ENCODE data around the gene MED15.
A peak's percentile ranks its signal among the peaks of the same experiment; 100 is the strongest.
"Not testable (repeated sequence)": the region's sequence is repeated elsewhere in the genome, so short reads cannot be mapped to it uniquely, and the experiment has no call there.

Gene MED15

GRCh38 chr22:20507253-20508066 lies at the start of gene MED15:
Gene MED15 (plus strand): TSS chr22:20507610. CDS start chr22:20507679, 69 bp downstream.
- DNase-seq (ENCODE audit: low read depth): peak; percentile 57

GRCh38 chr22:20458530-20459151 lies 48.8 kb upstream of the MED15 start:
- DNase-seq (ENCODE audit: low read depth): no peak

GRCh38 chr22:20459152-20459542 lies 48.3 kb upstream of the MED15 start:
- DNase-seq (ENCODE audit: low read depth): no peak

- DNase-seq (ENCODE audit: low read depth): no peak
Observed at GRCh38 chr22:20459862-20460261, 47.5 kb upstream of the MED15 start.

- no peak for DNase-seq (ENCODE audit: low read depth)
Observed at GRCh38 chr22:20463324-20464095, 43.9 kb upstream of the MED15 start.

- no peak for DNase-seq (ENCODE audit: low read depth)
Observed at GRCh38 chr22:20464096-20464614, 43.3 kb upstream of the MED15 start.

GRCh38 chr22:20464912-20465758 lies 42.3 kb upstream of the MED15 start:
- no peak for DNase-seq (ENCODE audit: low read depth)

GRCh38 chr22:20465759-20466077 lies 41.7 kb upstream of the MED15 start:
- DNase-seq (ENCODE audit: low read depth): no peak

- DNase-seq (ENCODE audit: low read depth): no peak
Observed at GRCh38 chr22:20466659-20467379, 40.6 kb upstream of the MED15 start.

GRCh38 chr22:20469110-20469868 lies 38.1 kb upstream of the MED15 start:
- DNase-seq (ENCODE audit: low read depth): no peak

- DNase-seq (ENCODE audit: low read depth): not testable (repeated sequence)
Observed at GRCh38 chr22:20470525-20470924, 36.9 kb upstream of the MED15 start.

GRCh38 chr22:20471126-20471833 lies 36.1 kb upstream of the MED15 start:
- no peak for DNase-seq (ENCODE audit: low read depth)

GRCh38 chr22:20472629-20473442 lies 34.6 kb upstream of the MED15 start:
- DNase-seq (ENCODE audit: low read depth): no peak

- no peak for DNase-seq (ENCODE audit: low read depth)
Observed at GRCh38 chr22:20475115-20475436, 32.3 kb upstream of the MED15 start.

GRCh38 chr22:20475569-20475968 lies 31.8 kb upstream of the MED15 start:
- DNase-seq (ENCODE audit: low read depth): not testable (repeated sequence)

- not testable (repeated sequence) for DNase-seq (ENCODE audit: low read depth)
Observed at GRCh38 chr22:20478059-20478458, 29.4 kb upstream of the MED15 start.

GRCh38 chr22:20479612-20480196 lies 27.7 kb upstream of the MED15 start:
- no peak for DNase-seq (ENCODE audit: low read depth)

GRCh38 chr22:20483143-20483506 lies 24.3 kb upstream of the MED15 start:
- not testable (repeated sequence) for DNase-seq (ENCODE audit: low read depth)

- DNase-seq (ENCODE audit: low read depth): no peak
Observed at GRCh38 chr22:20483771-20484170, 23.6 kb upstream of the MED15 start.

Data from non-pigmented ciliary epithelial cell (primary cell).